Medulla oblongata (tissue), 1 donor: ENCODE data around the gene SARDH.

ENCODE experiments used
- DNase-seq: peaks from one replicate; pipeline ENCODE4 v3.0.0-alpha.2; 2015; ENCODE audit errors: extremely low spot score

Gene SARDH

DNA sequence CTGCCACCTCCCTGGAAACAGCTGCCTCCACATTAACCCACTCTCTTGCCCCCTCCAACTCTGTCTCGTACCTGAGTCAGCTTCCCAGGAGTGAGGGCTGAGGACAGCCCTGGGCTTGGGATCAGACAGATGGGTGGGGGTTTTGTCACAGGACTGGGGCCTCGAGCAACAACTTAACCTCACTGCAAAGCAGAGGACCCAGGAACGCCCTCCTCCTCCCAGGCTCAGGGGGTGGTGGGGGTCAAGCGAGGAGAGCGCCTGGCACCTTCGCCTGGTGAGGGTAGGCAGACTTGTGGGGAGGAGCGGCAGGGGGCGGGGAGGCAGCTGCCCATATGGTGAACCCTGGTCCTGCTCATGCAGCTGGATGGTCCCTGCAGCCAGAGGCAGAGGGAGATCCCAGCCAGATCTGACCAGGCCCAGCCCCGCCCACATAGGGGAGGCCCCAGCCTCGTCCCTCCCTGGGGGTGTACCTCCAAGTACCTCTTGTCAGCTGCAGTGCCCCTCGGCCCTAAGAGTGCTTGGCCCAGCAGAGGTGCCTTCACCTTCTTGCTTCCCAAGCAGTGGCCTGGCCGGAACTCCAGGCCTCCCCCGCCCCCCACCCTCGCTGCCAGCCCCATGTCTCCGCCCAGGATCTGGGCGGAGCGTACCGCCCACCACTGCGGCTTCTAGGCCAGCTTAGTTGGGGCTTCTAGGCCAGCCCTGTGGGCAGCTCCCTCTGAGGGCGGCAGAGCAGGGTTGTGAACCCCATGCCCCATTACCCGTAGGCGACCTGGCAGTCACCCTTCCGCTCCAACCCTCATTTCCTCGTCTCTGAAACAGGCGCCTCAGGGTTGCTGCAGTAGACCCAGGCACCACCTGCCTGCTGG, at the start of gene SARDH:
Gene SARDH, minus strand, starts transcription at position 579 of the 866 bp plus-strand sequence. CDS start 4,179 bp downstream, outside the sequence.
- DNase-seq = peak; percentile 25

DNA sequence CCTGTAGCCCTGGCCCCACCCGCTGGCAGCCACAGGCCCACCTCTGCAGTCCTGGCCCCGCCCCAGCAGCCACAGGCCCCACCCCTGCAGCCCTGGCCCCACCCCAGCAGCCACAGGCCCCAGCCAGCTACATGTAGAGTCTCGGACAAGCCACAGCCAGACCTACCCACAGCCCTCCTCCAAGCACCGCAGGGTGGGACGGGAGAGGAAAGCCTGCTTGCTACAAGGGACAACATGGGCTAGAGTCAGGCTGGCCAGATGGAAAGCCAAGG, 49.5 kb upstream of the SARDH start:
- no peak for DNase-seq

DNA sequence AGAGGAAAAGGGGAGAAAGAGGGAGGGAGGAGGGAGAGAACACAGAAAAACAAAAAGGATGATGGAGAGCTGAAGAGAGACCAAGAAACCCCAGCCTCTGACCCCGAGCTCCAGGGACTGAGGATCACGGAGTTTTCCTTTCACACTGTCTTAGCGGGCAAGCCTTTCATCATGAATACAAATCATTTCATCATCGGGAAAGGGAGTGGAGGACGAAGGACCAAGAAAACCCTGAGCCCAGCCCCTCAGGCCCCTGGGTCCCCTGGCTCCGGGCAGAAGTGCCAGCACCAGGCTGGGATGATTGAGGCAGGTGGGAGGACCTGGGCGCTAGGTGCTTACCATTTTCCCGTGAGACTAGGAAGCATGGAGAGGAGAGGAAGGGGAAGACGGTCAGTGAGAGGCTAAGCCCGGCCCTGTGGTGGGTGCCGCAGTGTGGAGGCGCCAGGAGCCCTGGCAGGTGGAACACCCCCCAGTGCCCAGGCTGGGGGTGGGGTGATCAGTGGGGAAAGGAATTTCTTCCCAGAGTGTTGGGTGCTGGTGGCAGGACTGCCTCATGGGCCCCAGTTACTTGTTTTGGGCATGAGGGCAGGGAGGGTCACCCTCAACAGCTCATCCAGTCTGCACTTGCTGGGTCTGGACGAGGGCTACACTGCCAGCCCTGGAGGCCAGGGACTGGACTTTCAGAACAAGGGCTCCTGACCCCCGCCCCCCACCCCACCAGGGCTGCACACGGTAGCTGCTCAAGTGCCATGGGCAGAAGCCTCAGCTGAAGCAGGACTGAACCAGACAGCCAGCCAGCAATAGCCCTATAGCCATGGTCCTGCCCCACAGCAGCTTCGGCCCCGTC, 49.0 kb upstream of the SARDH start:
- DNase-seq = peak; percentile 19

GRCh38 chr9:133786371-133786753, 48.2 kb upstream of the SARDH start:
- DNase-seq = peak; percentile 54

DNA sequence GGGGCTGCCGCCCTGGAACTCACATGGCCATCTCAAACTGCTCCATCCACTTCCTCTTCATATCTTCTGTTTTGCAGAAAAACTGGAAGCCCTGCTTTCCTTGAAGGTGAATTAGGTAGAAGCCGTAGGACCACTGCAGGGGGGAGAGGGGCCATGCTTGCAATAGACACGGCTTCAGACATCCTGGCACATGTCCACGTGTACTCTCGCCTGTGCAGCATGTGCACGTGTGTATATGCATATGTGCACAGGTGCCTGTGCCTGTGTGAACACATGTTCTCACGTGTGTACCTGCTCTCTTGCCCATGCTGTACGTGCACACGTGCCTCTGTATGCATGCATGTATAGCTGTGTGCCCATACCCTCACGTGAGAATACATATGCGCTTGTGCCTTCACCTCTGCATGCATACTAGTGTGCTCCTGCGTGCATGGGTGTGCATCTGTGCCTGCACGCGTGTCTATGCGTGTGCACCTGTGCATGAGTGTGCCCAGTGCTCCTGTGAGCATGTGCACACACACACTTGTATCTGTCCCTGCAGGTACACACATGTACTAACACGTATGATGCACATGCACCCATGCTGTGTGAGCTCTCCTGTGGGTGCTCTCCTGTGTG, 47.7 kb upstream of the SARDH start:
- peak; percentile 14 for DNase-seq

DNA sequence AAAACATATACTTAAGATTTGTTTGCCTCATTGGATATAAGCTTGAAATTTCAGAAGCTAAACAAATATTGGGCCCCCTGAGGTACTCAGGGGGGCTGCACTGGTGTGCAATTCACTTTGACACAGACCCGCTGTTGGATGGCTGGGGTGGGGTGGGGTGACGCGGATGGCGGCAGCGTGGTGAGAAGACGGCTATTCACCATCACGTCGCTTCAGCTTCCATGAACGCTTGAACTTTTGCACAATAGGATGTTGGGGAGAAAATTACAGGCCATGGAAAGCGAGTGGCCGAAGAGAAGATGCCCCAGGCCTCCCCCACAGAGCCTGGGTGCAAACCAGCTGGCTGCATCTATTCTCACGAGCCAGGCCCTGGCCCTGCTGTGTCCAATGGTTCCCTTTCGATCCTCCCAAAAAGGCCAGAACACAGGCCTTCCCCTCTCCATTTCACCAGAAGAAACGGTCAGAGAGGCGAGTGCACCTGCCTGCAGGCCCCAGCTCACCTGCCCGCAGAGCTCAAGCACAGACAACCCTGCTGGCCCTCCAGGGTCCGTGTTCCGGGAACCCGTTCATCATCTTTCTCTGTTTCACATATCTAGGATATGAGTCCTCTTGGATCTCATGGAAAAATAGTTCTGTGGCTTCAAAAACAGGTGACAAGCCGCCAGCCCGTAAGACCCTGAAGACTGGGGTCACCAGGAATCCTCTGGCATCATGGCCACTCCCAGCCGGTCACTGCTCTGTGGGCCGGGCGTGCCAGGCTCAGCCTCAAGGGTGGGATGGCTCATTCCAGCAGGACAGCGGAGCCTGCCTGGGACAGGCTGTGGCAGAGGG, 46.8 kb upstream of the SARDH start:
- no peak for DNase-seq

DNA sequence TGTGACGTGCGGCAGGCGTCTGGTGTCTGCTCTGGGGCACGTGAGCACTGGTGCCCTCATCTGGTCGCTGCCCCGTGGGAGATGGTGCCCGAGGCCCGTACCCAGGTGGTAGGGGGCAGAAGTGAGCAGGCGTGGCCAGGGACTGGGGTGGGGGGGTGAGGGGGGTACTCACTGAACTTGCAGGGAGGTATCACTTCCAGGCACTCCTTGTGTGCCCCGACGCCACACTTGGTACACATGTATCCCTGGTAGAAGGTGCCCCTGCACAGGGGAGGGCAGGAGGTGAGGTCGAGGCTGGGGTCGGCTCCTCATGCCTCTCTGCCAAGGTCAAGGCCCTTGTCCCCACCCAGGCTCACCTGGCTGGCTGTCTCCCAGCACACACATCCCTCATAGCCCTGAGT, 45.2 kb upstream of the SARDH start:
- DNase-seq = no peak

DNA sequence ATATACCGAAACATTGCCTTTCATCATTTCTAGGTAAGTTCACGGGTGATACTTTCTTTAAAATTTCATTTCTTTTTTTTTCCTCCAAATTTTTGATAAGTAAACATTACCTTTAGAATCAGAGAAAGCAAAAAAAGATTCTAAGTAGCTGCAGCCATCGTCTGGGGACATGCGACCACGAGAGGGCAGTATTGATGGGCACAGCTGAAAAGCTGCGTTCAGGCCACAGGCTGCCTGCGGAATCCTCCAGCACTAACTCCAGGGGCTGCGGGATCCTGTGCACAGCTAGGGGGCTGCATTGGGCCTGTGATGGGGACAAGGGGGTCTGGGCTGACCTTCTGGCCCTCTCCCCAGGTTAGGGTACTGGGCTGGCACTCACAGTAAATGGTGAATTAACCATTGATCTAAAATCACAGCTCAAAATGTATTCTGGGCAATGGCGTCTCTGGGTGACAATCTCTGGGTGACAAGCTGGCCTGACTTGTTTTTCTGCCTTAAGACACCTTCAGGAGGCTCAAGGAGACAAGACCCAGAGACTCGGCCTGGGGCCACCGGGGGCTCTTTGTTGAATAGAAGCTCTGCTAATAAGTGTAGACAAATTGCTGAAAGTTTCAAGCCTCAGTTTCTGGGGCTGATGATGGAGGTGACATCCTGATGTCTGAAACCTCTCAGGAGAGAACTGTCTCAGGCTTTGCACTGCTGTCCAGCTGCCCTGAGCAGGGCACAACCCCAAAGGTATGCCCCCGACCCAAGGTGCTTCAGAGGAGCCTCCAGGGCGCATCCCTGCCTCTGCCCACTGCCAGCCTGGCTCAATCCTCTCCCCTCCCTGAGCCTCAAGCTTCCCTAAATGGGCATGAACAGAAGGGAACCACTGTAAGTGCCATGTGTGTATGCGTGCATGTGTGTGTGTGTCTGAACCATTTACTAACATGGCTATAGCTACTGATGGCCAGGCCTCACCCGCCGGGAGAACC, 44.3 kb upstream of the SARDH start:
- DNase-seq = peak; percentile 81

- DNase-seq = no peak
These were observed 43.6 kb upstream of the SARDH start for GRCh38 chr9:133781828-133782135.

- DNase-seq = no peak
These were observed 43.0 kb upstream of the SARDH start for GRCh38 chr9:133780962-133781827.

DNA sequence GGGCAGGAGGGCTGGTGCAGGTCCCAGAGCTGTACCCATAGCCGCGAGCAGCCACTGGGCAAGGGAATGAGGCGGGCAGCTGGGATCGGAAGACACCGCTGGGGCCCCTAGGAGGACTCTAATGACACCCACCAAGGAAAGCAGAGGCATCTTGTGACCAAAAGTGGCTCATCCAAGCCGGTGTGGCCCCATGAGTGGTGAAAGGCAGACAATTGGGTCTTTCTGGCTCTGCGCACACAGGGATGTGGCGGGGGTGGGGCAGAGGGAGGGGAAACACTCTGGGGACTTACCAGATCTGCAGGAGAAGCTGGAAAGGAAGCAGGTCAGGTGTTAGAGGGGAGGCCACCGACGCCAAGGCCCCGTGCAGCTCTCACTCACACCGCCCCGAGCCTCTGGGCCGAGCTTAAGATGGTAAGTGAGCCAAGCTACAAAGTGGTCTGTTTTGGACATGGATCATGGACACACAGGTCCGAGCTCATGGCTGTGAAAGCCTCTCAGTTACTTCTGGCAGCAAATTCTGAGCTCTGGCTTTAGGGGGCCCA, 42.3 kb upstream of the SARDH start:
- no peak for DNase-seq

DNA sequence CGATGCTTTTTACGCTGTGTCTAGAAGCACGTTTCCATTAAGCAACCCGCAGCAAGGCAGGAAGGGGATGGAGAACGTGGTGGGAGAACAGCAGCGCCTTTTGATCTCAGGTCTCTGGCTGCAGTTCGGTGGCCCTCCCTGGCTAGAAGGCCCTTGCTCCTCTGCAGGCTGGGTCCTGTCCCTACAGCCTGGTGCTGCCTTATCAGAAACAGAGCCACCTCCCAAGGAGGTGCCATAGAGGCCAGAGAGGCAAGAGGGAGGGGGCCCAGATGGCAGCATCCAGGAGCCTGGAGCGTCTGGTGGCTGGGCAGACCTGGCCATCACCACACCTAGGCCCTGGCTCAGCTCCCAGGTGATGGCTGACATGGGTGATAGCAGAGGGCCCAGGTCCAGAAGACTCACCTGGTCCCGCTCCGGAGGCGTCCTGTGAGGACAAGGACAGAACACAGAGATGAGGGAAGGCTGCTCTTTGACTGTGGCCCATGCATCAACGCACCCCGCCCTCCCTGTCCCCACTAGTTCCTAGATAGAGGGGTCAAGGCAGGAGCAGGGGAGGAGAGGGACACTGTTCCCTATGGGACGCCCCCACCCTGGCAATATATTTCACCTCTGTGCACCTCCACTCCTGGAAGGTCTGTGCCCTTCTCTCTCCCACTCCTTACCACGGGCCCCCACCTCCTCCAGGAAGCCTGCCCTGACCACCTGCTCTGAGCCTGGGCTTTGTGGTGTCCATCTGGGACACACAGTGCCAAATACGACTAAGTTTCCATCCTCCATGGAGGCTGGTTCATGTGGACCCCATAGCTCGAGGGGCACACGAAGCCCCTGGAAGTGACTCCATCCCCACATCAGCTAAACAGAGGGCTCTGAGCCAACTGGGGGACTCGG, 41.6 kb upstream of the SARDH start:
- no peak for DNase-seq

GRCh38 chr9:133779081-133779480, 40.9 kb upstream of the SARDH start:
- no peak for DNase-seq

DNA sequence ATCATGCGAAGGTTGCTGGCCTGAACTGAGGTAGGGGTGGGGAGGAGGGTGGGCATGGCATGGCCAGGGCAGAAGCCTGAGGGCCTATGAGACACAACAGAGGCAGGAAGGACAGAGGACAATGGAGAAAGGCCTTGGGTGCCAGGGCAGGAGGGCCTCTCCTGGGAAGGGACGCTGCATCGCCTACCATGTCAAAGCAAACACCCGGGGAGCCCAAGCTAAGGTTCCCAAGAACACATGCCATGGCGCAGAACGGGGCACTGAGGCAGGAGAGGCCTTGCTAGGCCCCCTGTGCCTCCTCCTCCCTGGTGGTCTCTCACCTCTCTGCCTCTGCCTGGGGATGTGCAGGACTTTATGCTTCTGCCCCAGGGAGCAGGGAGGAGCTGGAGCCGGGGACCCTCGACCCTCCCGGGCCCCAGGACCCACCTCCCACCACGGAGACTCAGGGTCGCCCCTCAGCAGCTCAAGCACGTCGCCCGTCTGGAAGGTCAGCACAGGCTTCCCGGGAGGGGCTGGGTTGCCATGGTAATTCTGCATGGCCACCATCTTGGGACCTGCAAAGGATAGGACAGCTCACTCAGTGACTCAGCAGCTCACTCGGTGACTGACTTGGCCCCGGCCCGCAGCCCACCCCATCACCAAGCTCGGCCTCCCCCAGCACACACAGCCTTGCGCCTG, 40.3 kb upstream of the SARDH start:
- no peak for DNase-seq

DNA sequence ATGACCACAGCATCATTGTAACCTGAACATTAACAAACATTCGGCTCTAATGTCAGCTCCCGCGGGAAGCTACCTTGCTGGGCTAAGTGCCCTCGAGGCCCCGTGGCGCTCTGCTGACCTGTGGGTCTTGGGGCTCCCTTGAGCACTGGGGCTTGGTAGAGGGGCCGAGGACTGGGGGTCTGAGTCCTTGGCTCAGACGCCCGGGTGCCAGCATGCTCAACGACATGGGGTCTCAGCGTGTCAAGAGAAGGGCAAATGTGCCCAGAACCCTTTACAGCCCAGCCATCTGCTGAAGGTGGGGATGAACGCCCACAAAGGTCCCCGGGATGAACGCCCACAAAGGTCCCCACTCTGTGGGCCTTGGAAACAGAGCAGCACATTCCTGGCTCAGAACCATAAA, 39.7 kb upstream of the SARDH start:
- DNase-seq = no peak

DNA sequence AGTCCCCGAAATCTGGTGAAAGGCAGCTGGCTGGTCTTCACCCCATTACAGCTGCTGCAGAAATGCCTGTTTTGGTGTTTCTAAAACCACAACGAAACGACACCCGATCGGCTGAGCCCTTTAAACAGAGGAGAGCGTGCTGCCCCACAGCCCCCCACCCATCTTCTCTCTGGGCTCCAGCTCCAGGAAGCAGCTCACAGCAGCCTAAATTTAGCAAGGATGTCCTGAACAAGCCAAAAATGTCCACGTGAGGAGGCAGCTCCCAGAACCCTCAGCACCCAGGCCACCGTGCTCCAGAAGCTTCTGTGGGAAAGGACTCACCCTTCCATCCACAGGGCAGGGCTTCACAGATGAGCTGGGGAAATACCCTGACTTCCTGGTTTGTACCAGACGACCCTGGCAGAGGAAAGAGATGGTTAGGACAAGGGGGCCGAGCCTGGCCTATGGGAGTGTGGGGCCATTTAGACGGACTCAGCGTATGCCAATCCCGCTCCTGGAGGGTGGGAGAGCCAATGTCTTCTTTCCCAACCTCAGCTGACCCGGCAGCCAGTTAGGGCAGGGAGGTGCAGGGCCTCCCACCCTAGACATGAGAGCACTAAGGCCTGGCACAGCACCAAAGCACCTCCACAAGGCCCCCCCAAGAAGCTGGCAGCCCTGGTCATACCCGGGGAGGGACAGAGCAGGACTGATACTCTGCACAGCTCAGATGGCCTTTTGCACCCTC, 39.1 kb upstream of the SARDH start:
- no peak for DNase-seq
